Measurements from ENCODE around the gene UPB1.

DNA sequence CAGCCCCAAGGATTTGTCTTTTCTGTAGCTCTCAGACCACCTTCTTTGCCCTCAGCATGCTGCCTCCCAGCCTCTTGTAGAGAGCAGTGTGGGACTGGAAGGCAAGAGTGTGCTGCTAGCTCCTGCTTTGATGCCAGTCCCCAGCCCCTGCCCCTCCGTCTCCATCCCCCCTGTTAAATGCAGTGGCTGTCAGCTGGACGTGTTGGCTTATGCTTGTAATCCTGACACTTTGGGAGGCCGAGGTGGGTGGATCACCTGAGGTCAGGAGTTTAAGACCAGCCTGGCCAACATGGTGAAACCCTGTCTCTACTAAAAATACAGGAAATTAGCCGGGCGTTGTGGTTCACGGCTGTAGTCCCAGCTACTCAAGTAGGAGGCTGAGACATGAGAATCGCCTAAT is 76.1 kb downstream of the UPB1 start:
- TF ChIP-seq CTCF (IDR thresholded peaks at IDR 0.05) = no peak
- no peak for TF ChIP-seq POLR2A (IDR thresholded peaks at IDR 0.05)

Data from suprapubic skin (tissue), 3 donors.